Transverse colon (tissue), 3 donors: Measurements from ENCODE around the gene IL7R.

Experiments
- CTCF ChIP-seq, 5 experiments: fragments of 200-600 bp in 3 of 5; fragments of 450-650 bp in 2 of 5; sonication (generic) in 3 of 5; IDR thresholded peaks; 1 replicate in 2 of 5; 2 replicates in 3 of 5; pipeline ENCODE4 v1.5.1; 2016 to 2017; ENCODE audit warnings: antibody characterized with exemption in 5 of 5, inconsistent platforms in 3 of 5, mild to moderate bottlenecking in 2 of 5, moderate library complexity in 1 of 5
- EP300 ChIP-seq: sonication (generic); formaldehyde crosslinking; IDR thresholded peaks from one replicate; pipeline ENCODE4 v1.6.1; 2017; ENCODE audit warnings: antibody characterized with exemption, low read depth
- POLR2A ChIP-seq: fragments of 450-650 bp; IDR thresholded peaks from one replicate; pipeline ENCODE4 v1.6.1; 2016; ENCODE audit warnings: antibody characterized with exemption, mild to moderate bottlenecking, moderate library complexity

GRCh38 chr5:35862126-35862525, 5.4 kb downstream of the IL7R start:
- TF ChIP-seq EP300 (no peak), POLR2A (no peak), CTCF (IDR thresholded peaks at IDR 0.05) (no peak)
